NCI-H82 (cell line): ENCODE data around the gene HOMER2.
"Not testable (repeated sequence)": the region's sequence is repeated elsewhere in the genome, so short reads cannot be mapped to it uniquely, and the experiment has no call there.

Experiments used
- DNase-seq: peaks from one replicate; lab custom pipeline; 2025; lab: John Stamatoyannopoulos, UW

The HOMER2 gene

GRCh38 chr15:82964890-82965289 lies 12.4 kb upstream of the HOMER2 start:
- DNase-seq, result no peak

GRCh38 chr15:82963471-82964341 lies 11.2 kb upstream of the HOMER2 start:
- no peak for DNase-seq

GRCh38 chr15:82960766-82961165 lies 8.2 kb upstream of the HOMER2 start:
- DNase-seq, result no peak

- DNase-seq, result peak; percentile 30
These were observed 6.9 kb upstream of the HOMER2 start for GRCh38 chr15:82959423-82959822.

- DNase-seq, result no peak
These were observed 6.1 kb upstream of the HOMER2 start for GRCh38 chr15:82958638-82959037.

- DNase-seq, result peak; percentile 40
These were observed 905 bp downstream of the HOMER2 start for GRCh38 chr15:82951472-82952157.

- DNase-seq, result no peak
These were observed 1.7 kb downstream of the HOMER2 start for GRCh38 chr15:82950746-82951370.

- no peak for DNase-seq
These were observed 2.2 kb downstream of the HOMER2 start for GRCh38 chr15:82950295-82950694.

GRCh38 chr15:82946155-82946701 lies 6.3 kb downstream of the HOMER2 start:
- DNase-seq, result no peak

GRCh38 chr15:82945326-82945725 lies 7.2 kb downstream of the HOMER2 start:
- DNase-seq, result no peak

- no peak for DNase-seq
These were observed 7.7 kb downstream of the HOMER2 start for GRCh38 chr15:82944821-82945220.

- DNase-seq, result no peak
These were observed 8.5 kb downstream of the HOMER2 start for GRCh38 chr15:82944056-82944455.

GRCh38 chr15:82943176-82943575 lies 9.3 kb downstream of the HOMER2 start:
- DNase-seq, result no peak

- no peak for DNase-seq
These were observed 9.8 kb downstream of the HOMER2 start for GRCh38 chr15:82942691-82943090.

- not testable (repeated sequence) for DNase-seq
These were observed 12.8 kb downstream of the HOMER2 start for GRCh38 chr15:82939678-82940077.

GRCh38 chr15:82937712-82938058 lies 14.8 kb downstream of the HOMER2 start:
- DNase-seq, result no peak

- peak; percentile 15 for DNase-seq
These were observed 15.4 kb downstream of the HOMER2 start for GRCh38 chr15:82936966-82937711.

GRCh38 chr15:82935382-82935781 lies 17.1 kb downstream of the HOMER2 start:
- no peak for DNase-seq

- DNase-seq, result no peak
These were observed 18.2 kb downstream of the HOMER2 start for GRCh38 chr15:82934100-82934880.

GRCh38 chr15:82933576-82933975 lies 18.9 kb downstream of the HOMER2 start:
- DNase-seq, result no peak

- no peak for DNase-seq
These were observed 21.3 kb downstream of the HOMER2 start for GRCh38 chr15:82931221-82931620.
